Fibroblast of pulmonary artery (primary cell): ENCODE measurements around the gene DEFB126.
"Not testable (repeated sequence)": the region's sequence is repeated elsewhere in the genome, so short reads cannot be mapped to it uniquely, and the experiment has no call there.

Experiments used
- DNase-seq: peaks from one replicate; pipeline ENCODE4 v3.0.0-alpha.2; 2010; ENCODE audit warnings: low read depth
- H3K4me3 ChIP-seq: replicated peaks from 2 replicates; pipeline ENCODE4 v1.5.1; 2011; ENCODE audit warnings: low read depth, mild to moderate bottlenecking, control low read depth, low read length, moderate library complexity
- CTCF ChIP-seq: IDR thresholded peaks from 2 replicates; pipeline ENCODE4 v1.5.1; 2011; ENCODE audit warnings: mild to moderate bottlenecking, control low read depth, low read length, inconsistent platforms; ENCODE audit errors: missing control alignments

Gene DEFB126

GRCh38 chr20:117518-117917 is 24.9 kb upstream of the DEFB126 start:
- DNase-seq, result no peak
- TF ChIP-seq CTCF, result no peak
- no peak overlapping the region for H3K4me3 ChIP-seq

- DNase-seq, H3K4me3 ChIP-seq: not testable (repeated sequence)
These were observed 12.5 kb upstream of the DEFB126 start for GRCh38 chr20:129786-130323.

- TF ChIP-seq CTCF, result no peak
- H3K4me3 ChIP-seq, result no peak overlapping the region
- no peak for DNase-seq
These were observed 4.5 kb upstream of the DEFB126 start for GRCh38 chr20:137668-138490.

GRCh38 chr20:145877-146276 is 3.5 kb downstream of the DEFB126 start:
- TF ChIP-seq CTCF, result no peak
- no peak for DNase-seq
- H3K4me3 ChIP-seq, result no peak overlapping the region

GRCh38 chr20:152131-152530 is 9.7 kb downstream of the DEFB126 start:
- no peak overlapping the region for H3K4me3 ChIP-seq
- no peak for TF ChIP-seq CTCF
- no peak for DNase-seq

- no peak for TF ChIP-seq CTCF
- H3K4me3 ChIP-seq, result no peak within 1 kb of the TSS
- no peak for DNase-seq
These were observed 14.8 kb downstream of the DEFB126 start, which contains the start of gene DEFB127 for GRCh38 chr20:157154-157553. TSS of gene DEFB127 (plus strand) at chr20:157454. CDS start at chr20:157545, 91 bp downstream.

- DNase-seq, result no peak
- H3K4me3 ChIP-seq, result no peak overlapping the region
- no peak for TF ChIP-seq CTCF
These were observed 22.2 kb downstream of the DEFB126 start for GRCh38 chr20:164618-165017.
